Liver (tissue), 9 donors: ENCODE measurements around the gene LYRM4. TPM values are rescaled to one million over a fixed set of nuclear protein-coding genes. Genes with fewer than 3 reads are reported as not detected.

ENCODE experiments used
- DNase-seq: peaks from one replicate; pipeline ENCODE4 v3.0.0-alpha.2; 2017; ENCODE audit warnings: low spot score
- H3K27ac ChIP-seq, 2 donors: one replicate each; pipeline ENCODE4 v1.7.0; 2013; ENCODE audit warnings: inconsistent platforms in 2 of 2, low read length in 2 of 2, control low read depth in 1 of 2, low read depth in 1 of 2, mild to moderate bottlenecking in 1 of 2
- H3K27me3 ChIP-seq, 4 donors: one replicate each; pipeline versions ENCODE4 v1.6.1 to v1.7.0; 2013; ENCODE audit warnings: low read length in 3 of 4, inconsistent platforms in 1 of 4, mild to moderate bottlenecking in 1 of 4, moderate library complexity in 1 of 4; ENCODE audit not compliant: control insufficient read depth in 4 of 4, insufficient read depth in 4 of 4
- H3K36me3 ChIP-seq, 4 donors: one replicate each; pipeline versions ENCODE4 v1.6.1 to v1.7.0; 2013; ENCODE audit warnings: low read length in 3 of 4, mild to moderate bottlenecking in 3 of 4, low read depth in 1 of 4, moderate library complexity in 1 of 4; ENCODE audit not compliant: control insufficient read depth in 4 of 4, insufficient read depth in 3 of 4
- H3K4me1 ChIP-seq, 4 donors: one replicate each; pipeline versions ENCODE4 v1.6.1 to v1.7.0; 2013; ENCODE audit warnings: low read length in 3 of 4, mild to moderate bottlenecking in 3 of 4, moderate library complexity in 1 of 4; ENCODE audit not compliant: control insufficient read depth in 4 of 4, insufficient read depth in 4 of 4
- H3K4me3 ChIP-seq, 3 donors: one replicate each; pipeline versions ENCODE4 v1.6.1 to v1.7.0; 2013; ENCODE audit warnings: low read length in 3 of 3, control low read depth in 1 of 3, low read depth in 1 of 3, mild to moderate bottlenecking in 1 of 3
- H3K9ac ChIP-seq, 2 donors: one replicate each; pipeline ENCODE4 v1.7.0; 2013; ENCODE audit warnings: low read length in 2 of 2, mild to moderate bottlenecking in 2 of 2, moderate library complexity in 2 of 2, control low read depth in 1 of 2, low read depth in 1 of 2
- H3K9me3 ChIP-seq, 4 donors: one replicate each; pipeline versions ENCODE4 v1.6.1 to v1.7.0; 2013; ENCODE audit warnings: low read length in 3 of 4; ENCODE audit not compliant: control insufficient read depth in 4 of 4
- FOXA1 ChIP-seq: IDR thresholded peaks from 2 replicates; pipeline ENCODE4 v1.6.1; 2016; ENCODE audit warnings: antibody characterized with exemption
- FOXA2 ChIP-seq: IDR thresholded peaks from 2 replicates; pipeline ENCODE4 v1.6.1; 2016; ENCODE audit warnings: antibody characterized with exemption
- GABPA ChIP-seq, 2 donors: IDR thresholded peaks in 1 of 2; conservative IDR thresholded peaks in 1 of 2; 2 replicates each; pipeline ENCODE4 v1.6.1; 2016; ENCODE audit warnings: antibody characterized with exemption in 2 of 2, mild to moderate bottlenecking in 1 of 2, moderate library complexity in 1 of 2
- HNF4A ChIP-seq, 2 donors: conservative IDR thresholded peaks; 2 replicates each; pipeline ENCODE4 v1.6.1; 2016; ENCODE audit warnings: antibody characterized with exemption in 2 of 2, mild to moderate bottlenecking in 2 of 2
- HNF4G ChIP-seq: IDR thresholded peaks from 2 replicates; pipeline ENCODE4 v1.6.1; 2016; ENCODE audit warnings: antibody characterized with exemption
- JUND ChIP-seq, 2 donors: IDR thresholded peaks; 2 replicates each; pipeline ENCODE4 v1.6.1; 2016; ENCODE audit warnings: antibody characterized with exemption in 2 of 2
- NR2F2 ChIP-seq: IDR thresholded peaks from 2 replicates; pipeline ENCODE4 v1.6.1; 2016; ENCODE audit warnings: antibody characterized with exemption
- RAD21 ChIP-seq, 2 donors: IDR thresholded peaks; 2 replicates each; pipeline ENCODE4 v1.6.1; 2016; ENCODE audit warnings: antibody characterized with exemption in 2 of 2, mild to moderate bottlenecking in 2 of 2
- RXRA ChIP-seq, 2 donors: IDR thresholded peaks; 2 replicates each; pipeline ENCODE4 v1.6.1; 2017 to 2018; ENCODE audit warnings: antibody characterized with exemption in 2 of 2, mild to moderate bottlenecking in 1 of 2
- SP1 ChIP-seq: IDR thresholded peaks from 2 replicates; pipeline ENCODE4 v1.6.1; 2018; ENCODE audit warnings: antibody characterized with exemption, mild to moderate bottlenecking
- TAF1 ChIP-seq: conservative IDR thresholded peaks from 2 replicates; pipeline ENCODE4 v1.6.1; 2016; ENCODE audit warnings: antibody characterized with exemption, mild to moderate bottlenecking
- YY1 ChIP-seq: IDR thresholded peaks from 2 replicates; pipeline ENCODE4 v1.6.1; 2016; ENCODE audit warnings: antibody characterized with exemption, mild to moderate bottlenecking
- whole genome bisulfite sequencing: extraction: QIAGEN DNeasy Blood & Tissue Kit; methylation state at CpG from one replicate; pipeline ENCODE4 v1.1.7; 2013; 5-methylcytosine and 5-hydroxymethylcytosine counted together
- polyA plus RNA-seq, 2 donors: library from polyadenylated mRNA; stranded (reverse) in 1 of 2; unstranded in 1 of 2; fragments of 200-250 nt in 1 of 2; fragments of >200 nt in 1 of 2; fragmentation: Nextera tagmentation in 1 of 2; extraction: Ambion mirVana in 1 of 2; gene quantifications; one replicate each; pipeline versions ENCODE4 v1.2.1 to v1.2.3, GENCODE V29; 2013 to 2015
- total RNA-seq, 2 donors: library from RNA; depleted of rRNA; stranded (reverse); fragments of >200 nt; gene quantifications; one replicate each; pipeline ENCODE4 v1.2.3, GENCODE V29; 2014
- TF ChIP-seq, protein P1 (sequence below): IDR thresholded peaks from 2 replicates; pipeline ENCODE4 v1.6.1; 2016; ENCODE audit warnings: antibody characterized with exemption
- TF ChIP-seq, protein P2 (sequence below): IDR thresholded peaks from 2 replicates; pipeline ENCODE4 v1.6.1; 2016; ENCODE audit warnings: antibody characterized with exemption
- TF ChIP-seq, protein P3 (sequence below): fragments of 150-350 bp; IDR thresholded peaks from 2 replicates; pipeline ENCODE4 v1.5.1; 2017; ENCODE audit warnings: improper control_type of control experiment, low read depth, low read length; ENCODE audit not compliant: missing input control
- TF ChIP-seq, protein P4 (sequence below): IDR thresholded peaks from 2 replicates; pipeline ENCODE4 v1.6.1; 2016; ENCODE audit warnings: antibody characterized with exemption
- TF ChIP-seq, protein P5 (sequence below): IDR thresholded peaks from 2 replicates; pipeline ENCODE4 v1.6.1; 2016; ENCODE audit warnings: antibody characterized with exemption, mild to moderate bottlenecking
- donor health status: healthy.
- donor health status: healthy.
- donor health status: healthy.
- donor health status: healthy.
- donor health status: healthy.

LYRM4 gene
- total and polyA plus RNA-seq, 4 donors, result 4.4 to 13.1 (median 6.5) TPM

DNA sequence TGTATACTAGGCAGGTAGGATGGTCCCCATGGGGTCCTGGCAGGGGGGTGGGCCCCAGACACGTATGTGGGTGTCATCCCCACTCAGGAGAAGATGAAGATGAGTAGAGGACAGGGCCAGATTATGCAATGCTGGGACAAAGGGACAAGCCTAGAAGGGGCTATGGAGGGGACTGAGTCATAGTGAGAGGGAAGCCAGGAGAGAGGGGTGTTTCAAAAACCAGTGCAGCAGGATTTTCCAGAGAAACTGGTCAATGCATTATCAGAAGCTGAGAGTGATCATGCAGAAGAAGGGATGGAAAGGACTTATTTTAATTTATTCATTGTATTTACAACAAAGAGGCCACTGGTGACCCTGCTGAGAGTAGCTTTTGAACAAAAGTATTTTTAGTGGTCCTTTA is 101.6 kb downstream of the LYRM4 start:
- H3K9ac ChIP-seq, result no peak overlapping the region
- H3K9me3 ChIP-seq, result no peaks in the 10 kb centered on the region
- no peak overlapping the region for H3K4me3 ChIP-seq
- WGBS, result 91% methylated on average over 1 of the region's 1 CpG
- H3K36me3 ChIP-seq, result no peaks in the 10 kb centered on the region
- no peaks in the 10 kb centered on the region for H3K4me1 ChIP-seq
- no peaks in the 10 kb centered on the region for H3K27me3 ChIP-seq
- TF ChIP-seq RAD21 (IDR thresholded peaks at IDR 0.05) (no peak), HNF4A (conservative IDR thresholded peaks at IDR 0.05) (no peak)
- DNase-seq, result no peak
- no peak overlapping the region for H3K27ac ChIP-seq

DNA sequence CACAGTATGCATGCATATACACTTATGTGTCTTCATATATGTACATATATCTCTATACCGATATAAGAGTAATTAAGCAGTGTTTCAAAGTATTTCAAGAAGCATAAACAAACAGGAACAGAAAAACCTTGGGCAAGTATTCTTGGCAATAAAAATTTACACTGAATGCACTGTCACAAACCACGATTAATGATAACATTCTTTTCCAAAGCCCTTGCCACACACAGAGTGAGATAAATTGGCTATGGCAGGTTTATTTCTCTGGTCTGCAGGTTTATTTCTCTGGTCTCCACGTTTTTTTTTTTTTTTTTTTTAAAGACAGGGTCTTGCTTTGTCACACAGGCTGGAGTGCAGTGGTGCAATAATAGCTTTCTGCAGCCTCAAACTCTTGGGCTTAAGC is 102.6 kb downstream of the LYRM4 start:
- no peak for DNase-seq
- H3K9ac ChIP-seq, result no peak overlapping the region
- no peak overlapping the region for H3K27ac ChIP-seq
- no peaks in the 10 kb centered on the region for H3K27me3 ChIP-seq
- no peaks in the 10 kb centered on the region for H3K9me3 ChIP-seq
- no peaks in the 10 kb centered on the region for H3K36me3 ChIP-seq
- no peak overlapping the region for H3K4me3 ChIP-seq
- no peaks in the 10 kb centered on the region for H3K4me1 ChIP-seq
- 68% methylated on average over 3 of the region's 3 CpGs for WGBS
- TF ChIP-seq, protein P1, sequence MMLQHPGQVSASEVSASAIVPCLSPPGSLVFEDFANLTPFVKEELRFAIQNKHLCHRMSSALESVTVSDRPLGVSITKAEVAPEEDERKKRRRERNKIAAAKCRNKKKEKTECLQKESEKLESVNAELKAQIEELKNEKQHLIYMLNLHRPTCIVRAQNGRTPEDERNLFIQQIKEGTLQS, result no peak
- TF ChIP-seq HNF4A (conservative IDR thresholded peaks at IDR 0.05), result no peak
- TF ChIP-seq RXRA (IDR thresholded peaks at IDR 0.05), result no peak
- no peak for TF ChIP-seq JUND (IDR thresholded peaks at IDR 0.05)
- TF ChIP-seq, protein P2, sequence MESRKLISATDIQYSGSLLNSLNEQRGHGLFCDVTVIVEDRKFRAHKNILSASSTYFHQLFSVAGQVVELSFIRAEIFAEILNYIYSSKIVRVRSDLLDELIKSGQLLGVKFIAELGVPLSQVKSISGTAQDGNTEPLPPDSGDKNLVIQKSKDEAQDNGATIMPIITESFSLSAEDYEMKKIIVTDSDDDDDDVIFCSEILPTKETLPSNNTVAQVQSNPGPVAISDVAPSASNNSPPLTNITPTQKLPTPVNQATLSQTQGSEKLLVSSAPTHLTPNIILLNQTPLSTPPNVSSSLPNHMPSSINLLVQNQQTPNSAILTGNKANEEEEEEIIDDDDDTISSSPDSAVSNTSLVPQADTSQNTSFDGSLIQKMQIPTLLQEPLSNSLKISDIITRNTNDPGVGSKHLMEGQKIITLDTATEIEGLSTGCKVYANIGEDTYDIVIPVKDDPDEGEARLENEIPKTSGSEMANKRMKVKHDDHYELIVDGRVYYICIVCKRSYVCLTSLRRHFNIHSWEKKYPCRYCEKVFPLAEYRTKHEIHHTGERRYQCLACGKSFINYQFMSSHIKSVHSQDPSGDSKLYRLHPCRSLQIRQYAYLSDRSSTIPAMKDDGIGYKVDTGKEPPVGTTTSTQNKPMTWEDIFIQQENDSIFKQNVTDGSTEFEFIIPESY, result no peak
- TF ChIP-seq, protein P3, sequence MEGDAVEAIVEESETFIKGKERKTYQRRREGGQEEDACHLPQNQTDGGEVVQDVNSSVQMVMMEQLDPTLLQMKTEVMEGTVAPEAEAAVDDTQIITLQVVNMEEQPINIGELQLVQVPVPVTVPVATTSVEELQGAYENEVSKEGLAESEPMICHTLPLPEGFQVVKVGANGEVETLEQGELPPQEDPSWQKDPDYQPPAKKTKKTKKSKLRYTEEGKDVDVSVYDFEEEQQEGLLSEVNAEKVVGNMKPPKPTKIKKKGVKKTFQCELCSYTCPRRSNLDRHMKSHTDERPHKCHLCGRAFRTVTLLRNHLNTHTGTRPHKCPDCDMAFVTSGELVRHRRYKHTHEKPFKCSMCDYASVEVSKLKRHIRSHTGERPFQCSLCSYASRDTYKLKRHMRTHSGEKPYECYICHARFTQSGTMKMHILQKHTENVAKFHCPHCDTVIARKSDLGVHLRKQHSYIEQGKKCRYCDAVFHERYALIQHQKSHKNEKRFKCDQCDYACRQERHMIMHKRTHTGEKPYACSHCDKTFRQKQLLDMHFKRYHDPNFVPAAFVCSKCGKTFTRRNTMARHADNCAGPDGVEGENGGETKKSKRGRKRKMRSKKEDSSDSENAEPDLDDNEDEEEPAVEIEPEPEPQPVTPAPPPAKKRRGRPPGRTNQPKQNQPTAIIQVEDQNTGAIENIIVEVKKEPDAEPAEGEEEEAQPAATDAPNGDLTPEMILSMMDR, result no peak
- no peak for TF ChIP-seq RAD21 (IDR thresholded peaks at IDR 0.05)
- TF ChIP-seq YY1, result no peak
- TF ChIP-seq, protein P4, sequence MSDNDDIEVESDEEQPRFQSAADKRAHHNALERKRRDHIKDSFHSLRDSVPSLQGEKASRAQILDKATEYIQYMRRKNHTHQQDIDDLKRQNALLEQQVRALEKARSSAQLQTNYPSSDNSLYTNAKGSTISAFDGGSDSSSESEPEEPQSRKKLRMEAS, result no peak
- no peak for TF ChIP-seq HNF4G
- TF ChIP-seq TAF1, result no peak
- TF ChIP-seq FOXA2, result no peak

DNA sequence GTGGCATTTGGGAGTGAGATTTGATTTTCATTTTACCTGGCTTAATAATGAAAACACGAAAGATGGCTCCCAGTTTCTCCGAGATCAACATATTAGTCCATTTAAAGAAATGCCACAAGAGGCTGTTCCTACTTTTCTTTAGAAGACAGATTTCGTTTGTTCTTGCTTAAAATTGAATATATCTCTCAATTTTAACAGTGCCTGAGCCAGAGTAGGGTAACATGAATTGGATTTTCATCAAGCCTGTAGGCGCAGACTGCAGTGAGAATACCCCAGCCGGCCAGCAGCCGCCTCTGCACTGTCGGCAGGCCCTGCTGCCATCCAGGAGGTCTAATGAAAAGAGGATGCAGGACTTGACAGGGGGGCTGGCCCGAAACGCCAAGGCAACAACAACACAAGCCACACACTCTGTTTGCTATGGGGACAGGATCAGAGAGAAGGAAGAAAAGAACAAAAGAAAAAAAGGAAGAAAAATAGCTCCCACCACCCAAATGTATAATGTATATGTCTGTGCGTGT is 103.1 kb downstream of the LYRM4 start:
- H3K36me3 ChIP-seq, result no peaks in the 10 kb centered on the region
- WGBS, result 93% methylated on average over 10 of the region's 10 CpGs
- no peak overlapping the region for H3K4me3 ChIP-seq
- no peaks in the 10 kb centered on the region for H3K4me1 ChIP-seq
- no peaks in the 10 kb centered on the region for H3K9me3 ChIP-seq
- no peaks in the 10 kb centered on the region for H3K27me3 ChIP-seq
- DNase-seq, result no peak
- no peak overlapping the region for H3K27ac ChIP-seq
- H3K9ac ChIP-seq, result no peak overlapping the region
- TF ChIP-seq TAF1 (no peak), YY1 (no peak), HNF4A (conservative IDR thresholded peaks at IDR 0.05) (no peak), NR2F2 (no peak), RXRA (IDR thresholded peaks at IDR 0.05) (no peak), GABPA (IDR thresholded peaks at IDR 0.05 in 1 of 2, conservative IDR thresholded peaks at IDR 0.05 in 1 of 2) (no peak), FOXA1 (no peak), RAD21 (IDR thresholded peaks at IDR 0.05) (no peak), SP1 (no peak), FOXA2 (no peak)
- TF ChIP-seq, protein P5, sequence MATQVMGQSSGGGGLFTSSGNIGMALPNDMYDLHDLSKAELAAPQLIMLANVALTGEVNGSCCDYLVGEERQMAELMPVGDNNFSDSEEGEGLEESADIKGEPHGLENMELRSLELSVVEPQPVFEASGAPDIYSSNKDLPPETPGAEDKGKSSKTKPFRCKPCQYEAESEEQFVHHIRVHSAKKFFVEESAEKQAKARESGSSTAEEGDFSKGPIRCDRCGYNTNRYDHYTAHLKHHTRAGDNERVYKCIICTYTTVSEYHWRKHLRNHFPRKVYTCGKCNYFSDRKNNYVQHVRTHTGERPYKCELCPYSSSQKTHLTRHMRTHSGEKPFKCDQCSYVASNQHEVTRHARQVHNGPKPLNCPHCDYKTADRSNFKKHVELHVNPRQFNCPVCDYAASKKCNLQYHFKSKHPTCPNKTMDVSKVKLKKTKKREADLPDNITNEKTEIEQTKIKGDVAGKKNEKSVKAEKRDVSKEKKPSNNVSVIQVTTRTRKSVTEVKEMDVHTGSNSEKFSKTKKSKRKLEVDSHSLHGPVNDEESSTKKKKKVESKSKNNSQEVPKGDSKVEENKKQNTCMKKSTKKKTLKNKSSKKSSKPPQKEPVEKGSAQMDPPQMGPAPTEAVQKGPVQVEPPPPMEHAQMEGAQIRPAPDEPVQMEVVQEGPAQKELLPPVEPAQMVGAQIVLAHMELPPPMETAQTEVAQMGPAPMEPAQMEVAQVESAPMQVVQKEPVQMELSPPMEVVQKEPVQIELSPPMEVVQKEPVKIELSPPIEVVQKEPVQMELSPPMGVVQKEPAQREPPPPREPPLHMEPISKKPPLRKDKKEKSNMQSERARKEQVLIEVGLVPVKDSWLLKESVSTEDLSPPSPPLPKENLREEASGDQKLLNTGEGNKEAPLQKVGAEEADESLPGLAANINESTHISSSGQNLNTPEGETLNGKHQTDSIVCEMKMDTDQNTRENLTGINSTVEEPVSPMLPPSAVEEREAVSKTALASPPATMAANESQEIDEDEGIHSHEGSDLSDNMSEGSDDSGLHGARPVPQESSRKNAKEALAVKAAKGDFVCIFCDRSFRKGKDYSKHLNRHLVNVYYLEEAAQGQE, result no peak
- TF ChIP-seq, protein P2, result no peak
- TF ChIP-seq, protein P4, result no peak
